ENCODE data around the gene DLGAP1. TPM values are rescaled to one million over a fixed set of nuclear protein-coding genes. Genes with fewer than 3 reads are reported as not detected.

The DLGAP1 gene
- total and polyA plus RNA-seq, 2 of the 8 experiments (the other 6 are each of a cell fraction or from before 2014, with no cell fraction given), result 11.8 to 16.9 TPM

DNA sequence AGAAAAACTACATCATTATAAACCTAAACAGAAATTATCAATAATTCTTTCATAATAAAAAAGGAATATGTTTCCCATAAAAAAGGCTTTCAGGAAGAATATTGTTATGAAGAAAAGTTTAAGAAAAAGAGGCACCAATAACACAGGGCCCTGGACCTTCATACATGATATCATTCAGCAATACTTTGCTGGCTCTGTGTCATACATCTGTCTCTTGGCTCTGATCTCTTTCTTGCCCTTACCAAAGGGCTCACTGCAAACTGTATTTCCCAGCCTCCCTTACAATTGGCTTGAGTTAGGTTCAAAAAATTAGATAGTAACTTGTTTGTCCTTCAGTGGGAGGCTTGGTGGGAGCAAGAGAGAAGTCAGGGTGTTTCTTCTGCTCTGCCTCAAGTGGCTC lies 506.1 kb downstream of the DLGAP1 start:
- H3K36me3 ChIP-seq (ENCODE audit: control insufficient read depth in 2 of 4, insufficient read depth in 4 of 4, low read length in 3 of 4), result no peaks in the 10 kb centered on the region; a peak in 1 of 8 replicates
- CTCF ChIA-PET (ENCODE audit: partially characterized antibody), result interaction anchor here (1.0 to 1.4 kb wide), 2 partner anchors 13 to 18 kb away, joined by 3 read pairs; no protein-coding TSS in a partner anchor
- no peak for FAIRE-seq

More for the DNA sequence above, 506.1 kb downstream of the DLGAP1 start:
- H2BK20ac ChIP-seq (ENCODE audit: low read length), result no peak overlapping the region
- H4K91ac ChIP-seq (replicated peaks; ENCODE audit: insufficient read length, low read length), result no peak overlapping the region
- TF ChIP-seq TBP (IDR thresholded peaks at IDR 0.05; ENCODE audit: low read depth, low read length) (no peak), POU5F1 (IDR thresholded peaks at IDR 0.05; ENCODE audit: low read depth, low read length) (no peak), JUND (IDR thresholded peaks at IDR 0.05; ENCODE audit: low read length) (no peak)
- H2AFZ ChIP-seq (ENCODE audit: low read length), result no peak overlapping the region
- no peak overlapping the region for H2AK5ac ChIP-seq (ENCODE audit: low read depth, low read length)
- H4K20me1 ChIP-seq (replicated peaks in 1 of 2; ENCODE audit: control insufficient read depth in 1 of 2, insufficient read depth in 2 of 2, low read length in 2 of 2), result no peaks in the 10 kb centered on the region
- no peak overlapping the region for H3K4me3 ChIP-seq (ENCODE audit: extremely low read depth in 1 of 4, insufficient read depth in 2 of 4, low read depth in 3 of 4, low read length in 4 of 4)
- no peak overlapping the region for H3K4me2 ChIP-seq (ENCODE audit: insufficient read depth in 1 of 2, low read depth in 2 of 2, low read length in 2 of 2)
- POLR2A ChIA-PET (ENCODE audit: partially characterized antibody), result no interaction called here
- no peak overlapping the region for H2BK12ac ChIP-seq (ENCODE audit: low read depth, low read length)
- no peaks in the 10 kb centered on the region for H3K23me2 ChIP-seq (ENCODE audit: low read depth, low read length)
- no peak overlapping the region for H3K18ac ChIP-seq (ENCODE audit: extremely low read depth, low read length)
- no peak overlapping the region for H3K56ac ChIP-seq (replicated peaks; ENCODE audit: insufficient read length, low read depth, low read length)
- no peak overlapping the region for H2BK5ac ChIP-seq (ENCODE audit: low read depth, low read length)
- no peak overlapping the region for H2BK120ac ChIP-seq (replicated peaks; ENCODE audit: low read depth, low read length)
- H3K79me1 ChIP-seq (ENCODE audit: low read depth, low read length), result no peaks in the 10 kb centered on the region; the same call in 1 of the 2 replicates
- H4K8ac ChIP-seq (ENCODE audit: extremely low read depth, insufficient read depth, low read length), result no peak overlapping the region
- no peak overlapping the region for H3K4ac ChIP-seq (replicated peaks; ENCODE audit: insufficient read length, low read depth, low read length)
- H2BK15ac ChIP-seq (ENCODE audit: low read length), result no peak overlapping the region
- no peaks in the 10 kb centered on the region for H3K79me2 ChIP-seq (ENCODE audit: control insufficient read depth in 1 of 2, insufficient read depth in 2 of 2, low read length in 2 of 2)
- no peak overlapping the region for H3K9ac ChIP-seq (replicated peaks in 1 of 4; ENCODE audit: extremely low read depth in 1 of 4, low read depth in 3 of 4, low read length in 3 of 4)
- peaks cover 0 to 3% (median under 1%) of the 10 kb centered on the region in 4 experiments; a peak in 1 of 7 replicates for H3K4me1 ChIP-seq (replicated peaks in 1 of 4; ENCODE audit: control insufficient read depth in 3 of 4, insufficient read depth in 4 of 4, low read length in 3 of 4)
- H3K9me3 ChIP-seq (ENCODE audit: insufficient read depth in 2 of 2, low read depth in 1 of 2, low read length in 1 of 2), result no peaks in the 10 kb centered on the region
- H4K5ac ChIP-seq (ENCODE audit: insufficient read length, low read depth, low read length), result no peak overlapping the region
- no peak overlapping the region for H3K23ac ChIP-seq (ENCODE audit: insufficient read length)
- no peak overlapping the region for H3K14ac ChIP-seq (ENCODE audit: insufficient read length)
- DNase-seq (ENCODE audit: low read depth in 1 of 2, low spot score in 2 of 2), result no peak
- no peak overlapping the region for H3K27ac ChIP-seq (ENCODE audit: low read depth, low read length)
- H3K27me3 ChIP-seq (replicated peaks in 1 of 4; ENCODE audit: control insufficient read depth in 3 of 4, extremely low read depth in 1 of 4, insufficient read depth in 3 of 4, low read length in 3 of 4), result no peaks in the 10 kb centered on the region
